ENCODE results near the gene ITPR2.
"Not testable (repeated sequence)": the region's sequence is repeated elsewhere in the genome, so short reads cannot be mapped to it uniquely, and the experiment has no call there.

The ITPR2 gene

GRCh38 chr12:26729137-26729671, 103.8 kb downstream of the ITPR2 start:
- not testable (repeated sequence) for DNase-seq (ENCODE audit: low read depth)

- DNase-seq (ENCODE audit: low read depth), result no peak
Measured at GRCh38 chr12:26728205-26729050, 104.6 kb downstream of the ITPR2 start.

- no peak for DNase-seq (ENCODE audit: low read depth)
Measured at GRCh38 chr12:26727482-26728204, 105.4 kb downstream of the ITPR2 start.

- DNase-seq (ENCODE audit: low read depth), result no peak
Measured at GRCh38 chr12:26726956-26727355, 106.0 kb downstream of the ITPR2 start.

GRCh38 chr12:26725276-26725916, 107.6 kb downstream of the ITPR2 start:
- no peak for DNase-seq (ENCODE audit: low read depth)

- DNase-seq (ENCODE audit: low read depth), result no peak
Measured at GRCh38 chr12:26724309-26724702, 108.7 kb downstream of the ITPR2 start.

GRCh38 chr12:26723379-26724308, 109.3 kb downstream of the ITPR2 start:
- DNase-seq (ENCODE audit: low read depth), result no peak

GRCh38 chr12:26721800-26722199, 111.2 kb downstream of the ITPR2 start:
- no peak for DNase-seq (ENCODE audit: low read depth)

- DNase-seq (ENCODE audit: low read depth), result no peak
Measured at GRCh38 chr12:26719852-26720251, 113.1 kb downstream of the ITPR2 start.

GRCh38 chr12:26717757-26718156, 115.2 kb downstream of the ITPR2 start:
- no peak for DNase-seq (ENCODE audit: low read depth)

GRCh38 chr12:26715232-26715631, 117.8 kb downstream of the ITPR2 start:
- DNase-seq (ENCODE audit: low read depth), result no peak

GRCh38 chr12:26713885-26714383, 119.1 kb downstream of the ITPR2 start:
- DNase-seq (ENCODE audit: low read depth), result no peak

GRCh38 chr12:26712892-26713291, 120.1 kb downstream of the ITPR2 start:
- DNase-seq (ENCODE audit: low read depth), result no peak

- DNase-seq (ENCODE audit: low read depth), result no peak
Measured at GRCh38 chr12:26711569-26711968, 121.4 kb downstream of the ITPR2 start.

GRCh38 chr12:26711072-26711471, 121.9 kb downstream of the ITPR2 start:
- no peak for DNase-seq (ENCODE audit: low read depth)

GRCh38 chr12:26705851-26706250, 127.1 kb downstream of the ITPR2 start:
- DNase-seq (ENCODE audit: low read depth), result no peak

- no peak for DNase-seq (ENCODE audit: low read depth)
Measured at GRCh38 chr12:26704684-26705460, 128.1 kb downstream of the ITPR2 start.

GRCh38 chr12:26704214-26704613, 128.8 kb downstream of the ITPR2 start:
- no peak for DNase-seq (ENCODE audit: low read depth)

- no peak for DNase-seq (ENCODE audit: low read depth)
Measured at GRCh38 chr12:26702741-26703140, 130.3 kb downstream of the ITPR2 start.

GRCh38 chr12:26701604-26702215, 131.3 kb downstream of the ITPR2 start:
- DNase-seq (ENCODE audit: low read depth), result no peak
